ENCODE data around the gene REEP5. TPM values are rescaled to one million over a fixed set of nuclear protein-coding genes. Genes with fewer than 3 reads are reported as not detected.

REEP5 gene
- polyA plus RNA-seq, 1 donor = 67.5 TPM

DNA sequence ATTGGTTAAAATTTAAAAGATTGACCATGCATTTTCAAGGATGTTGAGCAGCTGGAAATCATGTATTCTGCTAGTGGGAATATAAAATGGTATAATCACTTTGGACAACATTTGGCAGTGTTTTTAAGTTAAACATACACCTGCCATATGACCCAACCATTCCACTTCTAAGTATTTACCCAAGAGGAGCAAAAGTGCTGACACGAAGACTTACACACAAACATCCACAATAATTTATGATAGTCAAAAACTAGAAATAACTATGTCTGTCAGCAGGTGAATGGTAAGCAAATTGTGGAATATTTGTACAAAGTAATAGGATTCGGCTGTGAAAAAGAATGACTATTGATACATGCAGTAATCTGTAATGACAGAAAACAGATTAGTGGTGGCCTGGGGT is 91.6 kb downstream of the REEP5 start:
- DNase-seq = no peak

Other genes with a start within 250 kb of the REEP5 start
- gene APC, start 184.3 kb downstream of the REEP5 start, polyA plus RNA-seq (ENCODE audit: insufficient read length) = 29.4 TPM
- gene SRP19, start 60.9 kb downstream of the REEP5 start, polyA plus RNA-seq (ENCODE audit: insufficient read length) = 50.3 TPM
- 23.5 TPM for gene DCP2, start 54.6 kb upstream of the REEP5 start, polyA plus RNA-seq (ENCODE audit: insufficient read length)